ENCODE measurements around the gene SLC22A1.

The SLC22A1 gene

DNA sequence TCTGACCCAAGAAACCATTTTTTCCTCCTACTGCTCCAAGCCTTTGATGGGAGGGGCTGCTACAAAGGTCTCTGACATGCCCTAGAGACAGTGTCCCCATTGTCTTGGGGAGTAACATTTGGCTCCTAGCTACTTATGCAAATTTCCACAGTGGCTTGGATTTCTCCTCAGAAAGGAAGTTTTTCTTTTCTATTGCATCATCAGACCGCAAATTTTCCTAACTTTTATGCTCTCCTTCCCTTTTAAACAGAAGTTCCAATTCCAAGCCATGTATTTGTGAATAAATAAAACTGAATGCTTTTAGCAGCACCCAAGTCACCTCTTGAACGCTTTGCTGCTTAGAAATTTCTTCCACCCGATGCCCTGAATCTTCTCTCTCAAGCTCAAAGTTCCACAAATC lies 86.0 kb downstream of the SLC22A1 start:
- in situ Hi-C loops (cut with MboI; ENCODE audit: low sequenced_read_pairs), result no loop called here

All from HL-60/S4 treated with retinoic acid at 250 ng/mL for 4 days and 3 days (cell line).